Left kidney (tissue), 8 donors: ENCODE results near the gene PTK7. TPM values are rescaled to one million over a fixed set of nuclear protein-coding genes. Genes with fewer than 3 reads are reported as not detected.
"Not testable (repeated sequence)": the region's sequence is repeated elsewhere in the genome, so short reads cannot be mapped to it uniquely, and the experiment has no call there.

Experiments
- DNase-seq: peaks from one replicate; pipeline ENCODE4 v3.0.0-alpha.2; 2013
- long read RNA-seq, 8 donors: transcript quantifications; one replicate each; lab custom pipeline, GENCODE V29; 2026
- polyA plus RNA-seq: library from polyadenylated mRNA; unstranded; fragments of 120-200 nt; gene quantifications from one replicate; pipeline ENCODE4 v1.2.1, GENCODE V29; 2013; ENCODE audit not compliant: insufficient read length

Gene PTK7
- 213 TPM for polyA plus RNA-seq
- long read RNA-seq, donor 1, full-length matches to known transcripts = 33 of 121 reads
- long read RNA-seq, donor 1, partial matches to known transcripts = 88 of 121 reads
- long read RNA-seq, donor 1, other reads (novel, unspliced or antisense) = 0 of 121 reads
- long read RNA-seq, donor 2, full-length matches to known transcripts = 23 of 116 reads
- long read RNA-seq, donor 2, partial matches to known transcripts = 93 of 116 reads
- long read RNA-seq, donor 2, other reads (novel, unspliced or antisense) = 0 of 116 reads
- long read RNA-seq, donor 3, full-length matches to known transcripts = 11 of 66 reads
- long read RNA-seq, donor 3, partial matches to known transcripts = 55 of 66 reads
- long read RNA-seq, donor 3, other reads (novel, unspliced or antisense) = 0 of 66 reads
- long read RNA-seq, donor 4 = 0 reads
- long read RNA-seq, donor 5, full-length matches to known transcripts = 26 of 44 reads
- long read RNA-seq, donor 5, partial matches to known transcripts = 18 of 44 reads
- long read RNA-seq, donor 5, other reads (novel, unspliced or antisense) = 0 of 44 reads
- long read RNA-seq, donor 6, full-length matches to known transcripts = 34 of 68 reads
- long read RNA-seq, donor 6, partial matches to known transcripts = 34 of 68 reads
- long read RNA-seq, donor 6, other reads (novel, unspliced or antisense) = 0 of 68 reads
- long read RNA-seq, donor 7, full-length matches to known transcripts = 35 of 54 reads
- long read RNA-seq, donor 7, partial matches to known transcripts = 19 of 54 reads
- long read RNA-seq, donor 7, other reads (novel, unspliced or antisense) = 0 of 54 reads
- long read RNA-seq, donor 8, full-length matches to known transcripts = 3 of 9 reads
- long read RNA-seq, donor 8, partial matches to known transcripts = 6 of 9 reads
- long read RNA-seq, donor 8, other reads (novel, unspliced or antisense) = 0 of 9 reads

- DNase-seq = peak; percentile 87
Observed at GRCh38 chr6:43075670-43076463, at the start of gene PTK7. Gene PTK7 (plus strand): TSS chr6:43076314. CDS start chr6:43076489, 175 bp downstream.

DNA sequence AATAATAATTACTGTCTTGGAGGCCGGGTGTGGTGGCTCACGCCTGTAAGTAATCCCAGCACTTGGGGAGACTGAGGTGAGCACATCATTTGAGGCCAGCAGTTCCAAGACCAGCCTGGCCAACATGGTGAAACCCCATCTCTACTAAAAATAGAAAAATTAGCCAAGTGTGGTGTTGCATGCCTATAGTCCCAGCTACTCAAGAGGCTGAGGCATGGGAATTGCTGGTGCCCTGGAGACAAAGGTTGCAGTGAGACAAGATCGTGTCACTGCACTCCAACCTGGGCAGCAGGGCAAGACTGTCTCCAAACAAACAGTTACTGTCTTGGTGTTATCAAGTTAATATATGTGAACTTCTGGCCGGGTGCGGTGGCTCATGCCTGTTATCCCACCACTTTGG lies 49.7 kb upstream of the PTK7 start:
- DNase-seq = no peak

DNA sequence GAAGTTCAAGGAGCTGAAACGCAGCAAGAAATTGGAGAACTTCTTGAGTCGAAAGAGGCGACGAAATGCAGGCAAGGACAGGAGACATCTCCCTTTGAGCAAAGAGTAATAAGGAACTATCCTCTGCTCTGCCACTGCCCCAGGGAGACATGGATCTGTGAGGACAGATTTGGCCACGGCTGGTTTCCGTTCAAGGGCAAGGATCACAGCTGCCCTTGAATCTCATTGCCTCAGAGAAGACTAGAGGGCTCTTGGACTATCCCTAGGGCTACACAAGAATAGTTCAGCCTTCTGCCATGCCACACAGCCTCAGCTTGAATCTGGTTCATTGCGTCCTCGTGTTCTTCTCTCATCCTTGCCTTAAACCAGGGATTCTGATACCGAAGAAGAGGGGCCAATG lies 47.0 kb upstream of the PTK7 start:
- DNase-seq = no peak

GRCh38 chr6:43032326-43032725 lies 43.8 kb upstream of the PTK7 start:
- no peak for DNase-seq

GRCh38 chr6:43033496-43034189 lies 42.5 kb upstream of the PTK7 start:
- DNase-seq = no peak

GRCh38 chr6:43034190-43034525 lies 42.0 kb upstream of the PTK7 start:
- no peak for DNase-seq

- DNase-seq = no peak
Observed at GRCh38 chr6:43035495-43036194, 40.5 kb upstream of the PTK7 start.

GRCh38 chr6:43036712-43037111 lies 39.4 kb upstream of the PTK7 start:
- no peak for DNase-seq

DNA sequence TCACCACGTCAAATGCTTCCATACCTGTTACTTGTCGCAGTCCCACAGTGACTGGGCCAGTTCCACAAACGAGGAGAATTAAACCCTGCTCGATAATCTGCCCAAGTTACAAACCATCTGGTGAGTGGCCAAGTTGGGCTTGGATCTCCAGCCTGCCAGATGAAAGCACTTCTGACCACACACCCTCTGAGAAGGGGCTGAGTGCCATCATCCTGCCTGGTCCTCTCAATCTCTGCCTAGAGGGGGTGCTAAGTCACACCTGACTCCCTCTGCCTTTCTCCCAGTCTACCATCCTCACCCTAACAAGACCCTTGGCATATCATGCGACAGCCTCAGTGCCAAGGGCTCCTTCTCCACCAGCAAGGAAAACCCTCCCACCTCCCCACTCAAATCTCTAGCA lies 38.9 kb upstream of the PTK7 start:
- DNase-seq = no peak

DNA sequence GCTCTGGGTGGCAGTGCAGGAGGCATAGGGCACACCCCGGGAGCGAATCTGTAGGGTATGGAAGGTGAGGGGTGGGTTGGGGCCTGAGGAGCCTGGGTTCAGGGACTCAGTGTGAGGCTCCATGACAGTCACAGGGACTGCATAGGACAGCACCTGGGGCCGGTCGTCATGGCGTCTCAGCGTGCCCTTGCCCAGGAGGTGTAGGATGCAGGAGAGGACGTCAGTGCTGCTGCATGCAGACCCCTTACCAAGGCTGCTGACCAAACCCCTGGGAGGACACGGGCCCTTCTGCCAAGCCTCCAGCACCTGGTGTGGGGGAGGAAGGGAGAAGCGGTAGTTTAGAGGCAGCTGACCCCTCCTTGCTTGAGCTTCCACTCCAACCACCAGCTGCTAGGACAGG lies 38.4 kb upstream of the PTK7 start:
- DNase-seq = no peak

- no peak for DNase-seq
Observed at GRCh38 chr6:43038727-43039126, 37.4 kb upstream of the PTK7 start.

GRCh38 chr6:43040542-43041257 lies 35.4 kb upstream of the PTK7 start:
- no peak for DNase-seq

- not testable (repeated sequence) for DNase-seq
Observed at GRCh38 chr6:43041475-43041874, 34.6 kb upstream of the PTK7 start.

DNA sequence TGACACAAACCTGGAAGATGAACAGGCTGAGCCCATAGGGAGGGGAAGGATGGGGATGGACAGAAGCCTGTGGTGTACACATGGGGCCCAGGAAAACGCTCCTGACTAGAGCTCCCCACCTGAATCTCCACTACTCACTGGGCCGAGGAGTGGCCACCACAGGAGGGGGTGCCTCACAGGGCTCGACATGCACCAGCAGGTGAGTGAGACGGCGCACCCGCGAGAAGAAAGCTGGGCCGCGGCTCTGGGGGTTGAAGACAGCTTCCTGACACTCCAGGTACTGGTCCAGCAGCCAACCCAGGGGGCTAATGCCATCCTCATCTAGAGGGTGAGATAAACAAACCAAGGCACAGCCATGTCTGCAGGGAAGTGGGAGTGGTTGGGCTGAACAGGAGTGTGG lies 32.8 kb upstream of the PTK7 start:
- no peak for DNase-seq

GRCh38 chr6:43045371-43045930 lies 30.7 kb upstream of the PTK7 start:
- no peak for DNase-seq

- DNase-seq = no peak
Observed at GRCh38 chr6:43047998-43048397, 28.1 kb upstream of the PTK7 start.

DNA sequence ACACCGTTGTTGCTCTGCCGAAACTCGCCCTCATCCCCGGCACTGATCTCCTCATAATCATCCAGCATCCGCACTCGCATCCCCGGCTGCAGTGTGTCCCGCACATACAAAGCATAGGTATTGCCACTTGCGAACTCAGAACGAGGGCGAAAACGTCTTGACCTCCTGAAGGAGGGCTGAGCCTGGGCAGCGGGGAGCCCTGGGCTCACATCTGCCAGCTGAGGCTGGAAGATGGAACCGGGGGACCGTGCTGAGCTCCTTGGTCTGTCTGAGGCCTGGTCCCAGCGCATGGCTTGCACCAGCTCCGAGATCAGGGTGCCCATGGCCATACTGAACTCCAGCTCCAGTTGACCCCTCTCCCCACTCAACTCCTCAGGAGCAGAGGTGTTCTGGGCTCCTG lies 25.1 kb upstream of the PTK7 start:
- no peak for DNase-seq

DNA sequence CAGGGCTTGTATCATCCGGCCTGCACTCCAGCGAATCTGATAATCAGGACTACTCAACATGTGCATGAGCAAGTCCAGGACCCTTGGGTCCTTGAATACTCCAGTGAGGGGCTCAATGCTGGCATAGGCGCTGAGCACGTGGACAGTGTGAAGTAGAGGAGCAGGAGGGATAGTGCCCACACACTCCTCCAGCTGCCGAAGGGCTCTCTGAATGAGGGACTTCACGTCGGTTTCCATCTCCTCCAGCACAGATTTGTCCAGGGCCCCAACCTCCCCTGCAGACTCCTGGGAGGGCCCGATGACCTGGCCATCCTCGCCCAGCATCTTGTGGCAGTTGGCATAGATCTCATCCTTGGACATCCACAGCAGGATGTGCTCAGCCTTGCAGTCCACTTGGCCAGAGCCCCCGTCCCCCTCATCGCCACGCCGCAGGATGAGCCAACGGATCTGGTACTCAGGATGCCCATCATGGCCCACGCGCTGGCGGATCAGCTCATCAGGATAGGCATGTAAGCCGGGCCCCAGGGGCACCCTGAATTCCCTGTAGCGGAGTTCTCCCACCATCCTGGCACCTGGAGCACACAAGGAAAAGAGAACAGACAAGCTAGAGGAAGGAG lies 23.8 kb upstream of the PTK7 start:
- no peak for DNase-seq

- peak; percentile 29 for DNase-seq
Observed at GRCh38 chr6:43052842-43053544, 23.1 kb upstream of the PTK7 start.
